NCI-H510A (cell line): ENCODE results near the gene RNASE4.
"Not testable (repeated sequence)": the region's sequence is repeated elsewhere in the genome, so short reads cannot be mapped to it uniquely, and the experiment has no call there.

Experiments
- DNase-seq: peaks from one replicate; lab custom pipeline; 2025; lab: John Stamatoyannopoulos, UW

Gene RNASE4

GRCh38 chr14:20698934-20699333 lies 14.6 kb downstream of the RNASE4 start:
- no peak for DNase-seq

DNA sequence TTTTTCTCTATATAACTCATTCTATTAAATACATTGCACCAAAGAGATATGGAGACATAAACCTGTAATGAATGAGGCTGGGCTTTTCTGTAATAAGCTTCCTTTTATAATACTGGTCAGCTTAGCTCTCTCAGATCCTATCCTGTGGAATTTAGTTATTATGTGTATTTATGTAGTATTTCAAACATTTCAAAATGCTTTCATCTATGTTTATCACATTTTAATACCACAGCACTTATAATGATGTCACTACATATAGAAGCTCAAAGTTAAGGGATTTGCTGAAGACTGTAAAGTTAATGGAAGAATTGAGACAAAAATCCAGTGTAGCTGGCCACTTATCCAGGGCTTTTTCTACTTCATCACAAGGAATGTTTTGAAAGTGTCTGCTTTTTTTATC lies 15.6 kb downstream of the RNASE4 start:
- DNase-seq: no peak

- DNase-seq: not testable (repeated sequence)
Measured at GRCh38 chr14:20700965-20701364, 16.6 kb downstream of the RNASE4 start.

DNA sequence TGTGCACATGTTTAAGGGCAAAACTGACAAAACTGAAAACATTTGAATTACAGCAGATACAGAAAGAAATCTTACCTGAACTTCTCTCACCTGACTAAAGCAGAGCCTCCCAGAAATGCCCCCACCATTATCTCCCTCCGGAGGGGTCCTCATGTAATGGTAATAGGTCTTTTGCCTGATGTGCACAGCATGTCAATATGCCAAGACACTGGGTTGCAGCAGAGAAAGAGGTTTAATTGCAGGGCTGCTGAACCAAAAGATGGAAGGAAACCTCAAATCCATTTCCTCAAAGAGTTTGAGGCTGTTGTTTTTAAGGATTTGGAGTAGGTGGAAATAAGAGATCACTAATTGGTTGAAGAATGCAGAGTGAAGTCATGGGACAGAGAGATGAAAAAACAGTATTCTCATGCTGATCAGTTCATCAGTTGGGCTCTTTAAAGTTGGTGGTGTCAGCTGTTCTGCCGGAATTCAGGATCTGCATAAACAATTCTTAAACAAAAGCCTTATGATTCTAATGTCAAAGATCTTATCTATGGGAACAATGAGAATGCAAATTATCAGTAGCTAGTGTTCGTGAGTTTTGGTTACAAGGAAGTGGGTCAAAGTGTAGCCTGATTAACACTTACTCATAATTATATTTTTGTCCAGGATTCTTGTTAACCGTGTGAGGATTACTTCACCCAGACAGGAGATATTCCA lies 22.4 kb downstream of the RNASE4 start:
- no peak for DNase-seq

DNA sequence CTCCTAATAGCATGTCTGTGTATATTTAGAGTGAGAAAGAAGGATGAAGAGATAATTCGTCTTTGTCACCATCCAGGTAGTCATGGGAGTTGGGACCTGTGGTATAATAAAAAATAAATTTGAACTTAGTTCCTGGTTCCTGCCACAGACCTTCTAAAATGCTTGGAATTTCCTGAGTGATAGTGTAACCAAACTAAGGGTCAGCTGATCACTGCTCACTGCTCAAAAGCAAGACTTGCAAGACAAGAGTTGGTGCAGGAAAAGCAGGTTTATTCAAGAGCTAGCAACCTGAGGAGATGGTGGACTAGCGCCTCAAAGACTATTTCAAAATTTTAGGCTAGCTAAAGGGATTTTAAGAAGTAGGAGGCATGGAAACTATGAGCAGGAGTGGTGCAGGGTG lies 23.3 kb downstream of the RNASE4 start:
- DNase-seq: no peak

DNA sequence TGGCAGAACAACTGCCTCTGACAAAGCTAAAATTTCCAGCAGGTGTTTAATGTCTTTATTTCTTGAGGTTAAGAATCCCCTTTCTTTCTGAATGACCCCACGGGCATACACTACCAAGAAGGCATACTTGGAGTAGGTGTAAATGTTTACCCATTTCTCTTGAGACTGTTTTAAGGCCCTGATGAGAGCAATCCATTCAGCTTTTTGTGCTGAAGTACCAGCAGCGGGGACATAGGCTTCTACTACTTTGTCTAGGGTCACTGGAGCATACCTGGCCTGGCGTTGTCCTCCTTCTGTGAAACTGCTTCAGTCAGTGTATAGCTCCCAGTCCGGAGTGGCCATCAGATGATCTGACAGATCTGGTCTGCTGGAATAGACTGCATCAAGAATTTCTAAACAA lies 26.9 kb downstream of the RNASE4 start:
- no peak for DNase-seq

DNA sequence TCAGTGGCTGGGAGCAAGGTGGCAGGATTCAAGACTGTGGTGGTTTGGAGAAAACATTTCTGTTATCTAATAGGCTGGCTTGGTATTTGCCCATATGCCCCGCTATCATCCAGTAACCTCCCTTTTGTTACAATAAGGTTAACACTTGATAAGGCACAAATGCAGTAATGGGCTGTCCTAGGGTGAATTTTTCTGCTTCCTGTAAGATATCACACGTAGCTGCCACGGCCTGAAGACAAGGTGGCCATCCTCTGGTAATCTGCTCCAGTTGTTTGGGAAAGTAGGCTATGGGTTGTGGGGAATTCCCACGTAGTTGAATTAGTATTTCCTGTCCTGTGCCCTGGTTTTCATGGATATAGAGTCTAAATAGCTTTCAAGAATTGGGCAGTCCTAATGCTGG lies 27.3 kb downstream of the RNASE4 start:
- no peak for DNase-seq

DNA sequence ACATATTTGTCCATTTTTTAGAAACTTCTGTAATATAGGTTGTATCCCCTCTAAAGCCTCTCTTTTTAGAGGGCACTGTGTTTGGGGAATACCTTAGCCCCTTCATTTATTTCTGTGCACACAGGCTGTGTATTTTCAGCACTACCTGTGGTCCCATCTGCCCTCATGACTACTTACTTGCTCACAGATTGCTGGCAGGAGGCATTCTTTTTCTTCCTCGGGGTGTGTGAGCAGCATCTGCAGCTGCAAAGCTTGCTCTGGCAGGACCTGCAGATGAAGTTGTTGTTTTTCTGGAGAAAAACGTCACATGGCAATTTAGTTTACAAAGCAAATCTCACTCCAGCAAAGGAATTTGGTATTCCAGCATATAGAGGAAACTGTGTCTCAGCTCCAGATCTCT lies 28.5 kb downstream of the RNASE4 start:
- no peak for DNase-seq

- DNase-seq: no peak
Measured at GRCh38 chr14:20714593-20715250, 30.4 kb downstream of the RNASE4 start.

DNA sequence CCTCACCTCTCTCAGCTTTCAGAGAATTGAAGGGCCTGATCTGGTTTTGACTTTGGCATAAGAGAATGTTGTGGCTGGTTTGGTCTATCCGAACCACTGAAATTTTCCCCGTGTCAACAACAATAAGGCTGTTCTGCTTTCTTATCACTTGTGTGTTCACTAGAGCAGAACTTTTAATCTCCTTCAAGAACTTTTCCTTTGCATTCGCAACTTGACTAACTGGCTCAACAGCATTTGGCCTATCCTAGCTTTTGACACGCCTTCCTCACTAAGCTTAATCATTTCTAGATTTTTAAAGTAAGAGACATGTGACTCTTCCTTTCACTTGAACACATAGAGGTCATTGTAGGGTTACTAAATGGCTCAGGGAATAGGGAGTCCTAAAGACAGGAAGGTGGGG lies 35.4 kb downstream of the RNASE4 start:
- no peak for DNase-seq

GRCh38 chr14:20720741-20721140 lies 36.4 kb downstream of the RNASE4 start:
- DNase-seq: no peak

DNA sequence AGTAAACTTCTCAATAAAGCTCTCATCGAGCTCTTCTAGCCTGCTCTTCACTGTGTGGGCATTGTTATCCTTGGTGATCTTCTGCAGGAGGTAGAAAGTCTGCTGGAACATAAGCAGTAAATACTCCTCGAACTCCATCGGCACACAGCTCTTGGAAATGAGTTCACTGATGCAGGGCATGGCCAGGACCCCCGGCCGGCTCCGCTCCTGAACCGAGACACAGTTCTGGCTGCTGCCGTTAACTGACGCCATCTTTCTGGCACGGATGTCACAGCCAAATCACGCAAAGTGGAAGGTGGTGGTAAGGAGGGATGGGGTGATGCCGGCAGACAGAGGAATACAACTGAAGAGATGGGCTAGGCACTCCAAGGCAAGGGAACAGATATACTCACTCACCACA lies 37.7 kb downstream of the RNASE4 start:
- no peak for DNase-seq

GRCh38 chr14:20723488-20723887 lies 39.1 kb downstream of the RNASE4 start:
- no peak for DNase-seq

DNA sequence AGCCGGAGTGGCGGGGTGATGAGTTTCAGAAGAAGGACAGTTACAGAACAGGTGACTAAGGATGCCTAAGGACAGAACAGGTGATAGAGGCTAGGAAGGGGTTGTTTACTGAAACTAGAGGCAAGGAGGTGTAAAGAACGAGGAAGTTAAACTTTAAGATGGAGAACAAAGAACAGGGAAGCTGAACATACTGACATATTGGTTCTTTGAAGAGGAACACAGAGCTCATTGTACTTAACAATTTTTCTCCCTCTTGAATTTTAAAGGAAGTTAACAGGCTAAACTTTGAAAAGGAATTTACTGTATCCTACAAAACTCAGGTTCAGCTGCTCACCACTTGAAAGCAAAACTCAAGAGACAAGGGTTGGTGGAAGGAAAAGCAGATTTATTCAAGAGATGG lies 41.8 kb downstream of the RNASE4 start:
- DNase-seq: not testable (repeated sequence)

GRCh38 chr14:20726531-20726930 lies 42.2 kb downstream of the RNASE4 start:
- DNase-seq: no peak

GRCh38 chr14:20730891-20731290 lies 46.5 kb downstream of the RNASE4 start:
- no peak for DNase-seq

- DNase-seq: no peak
Measured at GRCh38 chr14:20732477-20732876, 48.1 kb downstream of the RNASE4 start.

DNA sequence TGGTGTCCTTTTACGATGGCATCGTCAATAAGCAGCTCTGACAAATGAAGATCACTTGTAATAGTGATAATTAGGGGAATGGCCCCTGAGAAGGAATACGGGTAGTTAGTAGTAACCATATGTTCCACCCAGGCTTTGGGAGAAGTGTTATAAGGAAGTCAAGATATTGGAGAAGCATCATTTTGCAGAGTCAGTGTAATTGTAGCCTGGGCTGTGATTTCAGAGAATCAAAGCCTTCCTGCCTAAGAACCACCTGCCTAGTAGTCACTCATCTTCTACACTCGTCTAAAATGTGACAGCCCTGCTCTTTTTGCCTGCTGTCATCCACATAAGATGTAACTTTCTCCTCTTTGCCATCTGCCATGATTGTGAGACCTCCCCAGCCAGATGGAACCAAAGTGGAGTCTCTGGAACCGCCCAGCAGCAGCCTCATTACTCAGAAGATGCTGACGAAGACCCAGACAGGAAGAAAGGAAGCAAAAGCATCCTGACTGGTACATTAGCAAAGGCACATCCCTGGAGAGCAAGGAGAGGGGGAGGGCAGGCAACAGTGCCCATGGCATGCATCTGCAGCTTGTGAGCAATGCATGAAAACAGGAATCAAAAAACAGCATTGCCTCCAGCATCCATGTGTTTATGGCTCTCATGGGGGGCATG lies 48.7 kb downstream of the RNASE4 start:
- DNase-seq: no peak

DNA sequence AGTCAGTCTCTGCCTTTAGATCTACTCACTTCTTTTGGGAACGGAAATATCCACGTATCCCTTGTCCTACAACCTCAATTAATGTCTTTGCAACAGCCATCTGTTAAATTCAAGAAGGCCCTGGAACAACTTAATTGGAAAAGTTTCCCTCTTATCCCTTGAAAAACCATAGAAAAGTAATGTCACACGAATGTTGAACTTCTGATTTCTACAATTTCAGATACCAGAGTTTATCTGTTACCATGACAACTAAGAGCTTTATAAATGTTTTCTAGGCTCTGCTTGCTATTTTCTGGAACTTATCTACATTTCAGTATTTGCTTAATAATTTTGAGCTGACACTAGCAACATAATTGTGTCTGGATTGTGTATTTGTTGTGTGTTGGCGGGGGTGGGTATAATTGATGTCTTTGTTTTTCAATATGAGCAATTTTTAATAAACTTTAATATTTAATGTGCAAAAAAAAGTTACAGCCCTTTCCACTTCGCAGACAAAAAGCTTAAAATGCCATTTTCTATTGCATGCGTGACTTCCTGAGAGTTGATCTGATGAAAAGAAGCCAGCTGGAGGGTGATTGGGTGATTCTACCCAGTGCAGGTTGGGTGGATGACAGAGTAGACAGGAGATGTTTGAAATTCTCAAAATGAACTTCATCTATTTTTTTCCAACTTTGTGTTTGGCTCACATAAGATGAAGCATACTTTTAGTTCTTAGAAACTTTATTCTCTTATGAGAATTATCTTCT lies 49.5 kb downstream of the RNASE4 start:
- no peak for DNase-seq

GRCh38 chr14:20734430-20734806 lies 50.1 kb downstream of the RNASE4 start:
- no peak for DNase-seq

- DNase-seq: not testable (repeated sequence)
Measured at GRCh38 chr14:20738292-20738691, 53.9 kb downstream of the RNASE4 start.

GRCh38 chr14:20742132-20742531 lies 57.8 kb downstream of the RNASE4 start:
- DNase-seq: no peak

GRCh38 chr14:20743556-20743955 lies 59.2 kb downstream of the RNASE4 start:
- DNase-seq: no peak
